ENCODE data around the gene CMBL.

Gene CMBL

DNA sequence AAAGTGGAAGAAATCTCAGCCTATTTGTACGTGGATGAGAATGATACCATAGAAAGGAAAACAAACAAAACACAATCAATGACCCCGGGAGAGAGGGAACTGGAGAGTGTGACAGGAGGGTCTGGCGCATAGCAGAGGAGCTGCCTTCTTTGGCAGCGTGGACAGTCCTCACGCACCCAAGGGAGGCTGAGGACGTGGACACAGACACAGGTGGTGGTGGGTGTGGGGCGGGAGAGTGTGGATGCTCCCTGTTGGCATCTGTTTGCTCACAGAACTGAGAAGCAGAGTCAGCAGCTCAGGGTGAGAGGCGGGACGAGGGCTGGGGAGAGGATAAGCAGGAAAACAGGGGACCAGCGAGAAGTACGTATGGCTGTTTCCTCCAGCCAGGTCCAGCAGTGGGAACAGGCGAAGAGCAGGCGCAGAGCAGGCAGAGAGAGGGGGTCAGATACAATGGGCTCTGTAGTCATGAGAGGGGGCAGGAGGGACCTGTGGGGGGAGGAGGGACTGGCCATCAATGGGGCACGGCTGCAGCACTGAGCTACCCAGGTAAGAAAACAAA, 10.0 kb downstream of the CMBL start:
- no peak for TF ChIP-seq EGR1 (IDR thresholded peaks at IDR 0.05)
- no peak for TF ChIP-seq CEBPB (IDR thresholded peaks at IDR 0.05)
- TF ChIP-seq REST (IDR thresholded peaks at IDR 0.05; ENCODE audit: low read depth), result no peak
- TF ChIP-seq TCF12 (IDR thresholded peaks at IDR 0.05; ENCODE audit: low read depth), result no peak

- TF ChIP-seq TCF12 (IDR thresholded peaks at IDR 0.05; ENCODE audit: low read depth), result no peak
- TF ChIP-seq EGR1 (IDR thresholded peaks at IDR 0.05), result no peak
- TF ChIP-seq CREB1 (IDR thresholded peaks at IDR 0.05; ENCODE audit: low read depth), result no peak
- TF ChIP-seq CEBPB (IDR thresholded peaks at IDR 0.05), result no peak
- no peak for TF ChIP-seq NFIC (IDR thresholded peaks at IDR 0.05)
- TF ChIP-seq ZBTB7A (IDR thresholded peaks at IDR 0.05; ENCODE audit: low read depth), result no peak
- TF ChIP-seq, protein P1, sequence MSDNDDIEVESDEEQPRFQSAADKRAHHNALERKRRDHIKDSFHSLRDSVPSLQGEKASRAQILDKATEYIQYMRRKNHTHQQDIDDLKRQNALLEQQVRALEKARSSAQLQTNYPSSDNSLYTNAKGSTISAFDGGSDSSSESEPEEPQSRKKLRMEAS (IDR thresholded peaks at IDR 0.05), result no peak
- TF ChIP-seq EP300 (IDR thresholded peaks at IDR 0.05; ENCODE audit: borderline replicate concordance), result no peak
- no peak for TF ChIP-seq REST (IDR thresholded peaks at IDR 0.05; ENCODE audit: low read depth)
- no peak for TF ChIP-seq YY1 (IDR thresholded peaks at IDR 0.05; ENCODE audit: low read depth)
- TF ChIP-seq, protein P2, sequence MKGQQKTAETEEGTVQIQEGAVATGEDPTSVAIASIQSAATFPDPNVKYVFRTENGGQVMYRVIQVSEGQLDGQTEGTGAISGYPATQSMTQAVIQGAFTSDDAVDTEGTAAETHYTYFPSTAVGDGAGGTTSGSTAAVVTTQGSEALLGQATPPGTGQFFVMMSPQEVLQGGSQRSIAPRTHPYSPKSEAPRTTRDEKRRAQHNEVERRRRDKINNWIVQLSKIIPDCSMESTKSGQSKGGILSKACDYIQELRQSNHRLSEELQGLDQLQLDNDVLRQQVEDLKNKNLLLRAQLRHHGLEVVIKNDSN (IDR thresholded peaks at IDR 0.05), result no peak
- no peak for TF ChIP-seq TAF1 (IDR thresholded peaks at IDR 0.05; ENCODE audit: low read depth)
- TF ChIP-seq RAD21 (IDR thresholded peaks at IDR 0.05; ENCODE audit: low read depth), result no peak
- TF ChIP-seq TEAD4 (IDR thresholded peaks at IDR 0.05), result no peak
- TF ChIP-seq FOXM1 (IDR thresholded peaks at IDR 0.05; ENCODE audit: borderline replicate concordance, low read depth), result no peak
These were observed 11.9 kb downstream of the CMBL start for GRCh38 chr5:10295619-10296326.

DNA sequence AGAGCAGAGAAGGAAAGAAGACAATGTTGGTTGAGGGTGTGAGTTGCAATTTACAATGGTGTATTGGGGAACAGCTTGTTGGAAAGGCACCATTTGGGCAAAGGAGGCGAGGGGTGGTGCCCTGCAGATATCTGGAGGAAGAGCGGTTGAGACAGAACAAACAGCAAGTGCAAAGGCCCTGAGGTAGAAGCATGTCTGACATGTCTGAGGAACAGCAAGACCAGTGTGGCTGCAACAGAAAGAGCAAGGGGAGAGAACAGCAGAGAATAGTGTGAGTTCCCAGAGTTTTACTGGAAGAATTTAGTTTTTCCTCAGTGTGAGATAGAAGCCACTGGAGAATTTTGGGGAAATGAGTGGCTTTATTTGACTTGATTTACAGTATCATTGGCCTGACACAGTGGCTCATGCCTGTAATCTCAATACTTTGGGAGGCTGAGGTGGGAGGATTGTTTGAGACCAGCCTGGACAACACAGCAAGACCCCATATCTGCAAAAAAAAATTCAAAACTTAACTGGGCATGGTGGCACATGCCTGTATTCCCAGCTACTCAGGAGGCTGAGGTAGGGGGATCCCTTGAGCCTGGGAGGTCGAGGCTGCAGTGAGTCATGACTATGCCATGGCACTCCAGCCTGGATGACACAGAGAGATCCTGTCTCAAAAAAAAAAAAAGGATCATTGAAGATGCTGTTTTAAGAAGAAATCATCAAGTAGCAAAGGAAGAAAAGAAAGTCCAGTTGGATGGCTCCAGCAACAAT, 13.6 kb downstream of the CMBL start:
- TF ChIP-seq CREB1 (IDR thresholded peaks at IDR 0.05; ENCODE audit: low read depth) (no peak), CEBPB (IDR thresholded peaks at IDR 0.05) (no peak), TCF12 (IDR thresholded peaks at IDR 0.05; ENCODE audit: low read depth) (no peak), RAD21 (IDR thresholded peaks at IDR 0.05; ENCODE audit: low read depth) (no peak), REST (IDR thresholded peaks at IDR 0.05; ENCODE audit: low read depth) (no peak), FOXM1 (IDR thresholded peaks at IDR 0.05; ENCODE audit: borderline replicate concordance, low read depth) (no peak), EGR1 (IDR thresholded peaks at IDR 0.05) (no peak), EP300 (IDR thresholded peaks at IDR 0.05; ENCODE audit: borderline replicate concordance) (no peak), TAF1 (IDR thresholded peaks at IDR 0.05; ENCODE audit: low read depth) (no peak), TEAD4 (IDR thresholded peaks at IDR 0.05) (no peak), YY1 (IDR thresholded peaks at IDR 0.05; ENCODE audit: low read depth) (no peak), ZBTB7A (IDR thresholded peaks at IDR 0.05; ENCODE audit: low read depth) (no peak), NFIC (IDR thresholded peaks at IDR 0.05) (no peak)
- TF ChIP-seq, protein P1 (IDR thresholded peaks at IDR 0.05), result no peak
- TF ChIP-seq, protein P2 (IDR thresholded peaks at IDR 0.05), result no peak
